CMK (cell line): ENCODE data around the gene SLC12A9.

Experiments used
- DNase-seq: peaks from one replicate; pipeline ENCODE4 v3.0.0-alpha.2; 2010; ENCODE audit warnings: low read depth

Gene SLC12A9

DNA sequence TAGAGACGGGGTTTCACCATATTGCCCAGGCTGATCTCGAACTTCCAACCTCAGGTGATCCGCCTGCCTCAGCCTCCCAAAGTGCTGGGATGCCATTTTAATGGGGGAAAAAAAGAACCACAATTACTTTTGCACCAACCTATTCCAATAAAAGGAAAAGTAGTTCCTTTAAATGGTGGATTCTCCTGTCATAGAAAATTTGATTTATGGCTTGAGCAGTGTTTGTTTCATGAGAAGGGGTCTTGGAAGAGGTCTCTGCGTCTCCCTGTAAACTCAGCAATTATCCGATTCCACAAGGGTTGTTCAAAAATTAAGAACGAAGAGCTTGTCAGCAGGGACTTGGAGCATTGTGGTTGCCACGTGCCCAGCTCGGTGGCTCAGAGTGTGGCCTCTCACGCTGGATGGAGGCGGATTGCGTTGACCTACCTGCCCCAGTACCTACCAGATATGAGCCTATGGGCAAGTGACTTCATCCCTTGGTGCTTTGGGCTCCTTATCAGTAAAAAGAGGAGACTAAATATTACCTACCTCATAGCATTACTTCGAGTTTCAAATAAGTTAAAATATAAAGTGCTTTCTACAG lies 11.8 kb downstream of the SLC12A9 start:
- no peak for DNase-seq

DNA sequence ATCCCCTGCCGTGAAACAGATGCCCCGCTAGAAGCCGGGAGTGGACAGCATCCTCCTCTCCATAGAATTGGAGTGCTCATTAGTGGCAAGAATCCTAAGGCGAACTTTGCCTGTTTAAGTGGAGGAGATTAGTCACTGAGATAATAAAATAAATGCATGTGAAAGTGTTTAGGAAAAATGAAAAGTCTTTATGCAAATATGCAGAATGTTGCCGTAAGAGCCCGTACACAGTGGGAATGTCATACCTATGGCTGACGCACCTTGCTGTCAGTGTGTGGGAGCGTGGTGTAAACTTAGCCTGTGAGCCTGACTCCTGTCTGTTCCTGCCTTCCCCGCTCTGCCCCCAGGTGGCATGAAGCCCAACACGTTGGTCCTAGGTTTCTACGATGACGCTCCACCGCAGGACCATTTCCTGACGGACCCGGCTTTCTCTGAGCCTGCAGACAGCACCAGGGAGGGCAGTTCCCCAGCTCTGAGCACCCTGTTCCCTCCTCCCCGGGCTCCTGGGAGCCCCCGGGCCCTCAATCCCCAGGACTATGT lies 12.9 kb downstream of the SLC12A9 start:
- DNase-seq, result no peak

DNA sequence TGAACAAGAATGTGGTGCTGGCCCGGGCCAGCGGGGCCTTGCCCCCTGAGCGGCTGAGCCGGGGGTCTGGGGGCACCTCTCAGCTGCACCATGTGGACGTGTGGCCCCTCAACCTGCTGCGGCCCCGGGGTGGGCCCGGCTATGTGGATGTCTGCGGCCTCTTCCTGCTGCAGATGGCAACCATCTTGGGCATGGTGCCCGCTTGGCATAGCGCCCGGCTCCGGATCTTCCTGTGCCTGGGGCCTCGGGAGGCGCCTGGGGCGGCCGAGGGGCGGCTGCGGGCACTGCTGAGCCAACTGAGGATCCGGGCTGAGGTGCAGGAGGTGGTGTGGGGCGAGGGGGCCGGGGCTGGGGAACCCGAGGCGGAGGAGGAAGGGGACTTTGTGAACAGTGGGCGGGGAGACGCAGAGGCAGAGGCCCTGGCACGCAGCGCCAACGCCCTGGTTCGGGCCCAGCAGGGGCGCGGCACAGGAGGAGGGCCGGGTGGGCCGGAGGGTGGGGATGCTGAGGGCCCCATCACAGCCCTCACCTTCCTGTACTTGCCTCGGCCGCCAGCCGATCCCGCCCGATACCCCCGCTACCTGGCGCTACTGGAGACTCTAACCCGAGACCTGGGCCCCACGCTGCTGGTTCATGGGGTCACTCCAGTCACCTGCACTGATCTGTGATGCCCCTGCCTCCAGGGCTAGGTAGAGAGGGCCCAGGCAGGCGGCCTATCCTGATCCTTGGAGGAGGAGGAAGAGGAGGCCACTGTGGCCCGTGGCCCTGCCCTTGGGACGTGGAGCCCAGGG lies 13.6 kb downstream of the SLC12A9 start:
- DNase-seq, result no peak

GRCh38 chr7:100866729-100867039 lies 14.2 kb downstream of the SLC12A9 start:
- no peak for DNase-seq

DNA sequence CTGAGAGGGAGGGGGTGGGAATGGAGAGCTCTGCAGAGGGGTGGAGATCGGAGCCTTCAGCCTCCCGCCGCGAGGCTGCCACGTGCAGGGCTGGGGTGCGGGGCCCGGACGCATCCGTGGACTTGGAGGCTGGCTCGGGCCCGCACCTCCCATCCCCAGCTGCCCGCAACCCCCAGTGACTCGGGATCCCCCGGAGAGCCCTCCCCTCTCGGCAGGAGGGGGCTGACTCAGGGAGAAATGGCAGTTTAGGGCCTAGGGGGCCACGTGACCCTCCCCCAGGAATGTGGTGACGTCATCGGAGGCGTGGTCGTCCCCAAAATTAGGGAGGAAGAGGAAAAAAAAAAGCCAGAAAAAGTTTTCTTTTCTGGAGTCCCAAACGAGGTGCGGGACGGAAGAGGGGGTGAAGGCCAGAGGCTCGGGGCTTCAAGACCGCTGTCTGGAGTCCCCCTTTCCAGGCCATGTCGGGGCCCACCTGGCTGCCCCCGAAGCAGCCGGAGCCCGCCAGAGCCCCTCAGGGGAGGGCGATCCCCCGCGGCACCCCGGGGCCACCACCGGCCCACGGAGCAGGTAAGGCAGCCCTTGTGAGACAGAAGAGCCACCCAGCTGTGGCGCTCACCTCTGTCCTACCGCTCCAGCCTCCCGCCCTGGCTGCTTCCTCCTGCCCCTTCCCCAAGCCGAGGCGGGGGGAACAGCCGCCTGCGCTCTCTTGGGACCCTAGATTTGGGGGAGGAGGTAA lies 14.7 kb downstream of the SLC12A9 start, which contains the start of gene TRIP6:
TRIP6 (plus strand) TSS at position 348 of the 736 bp plus-strand sequence; CDS start at position 459, 111 bp downstream.
- no peak for DNase-seq

- DNase-seq, result no peak
These were observed 15.4 kb downstream of the SLC12A9 start for GRCh38 chr7:100867776-100868485.

DNA sequence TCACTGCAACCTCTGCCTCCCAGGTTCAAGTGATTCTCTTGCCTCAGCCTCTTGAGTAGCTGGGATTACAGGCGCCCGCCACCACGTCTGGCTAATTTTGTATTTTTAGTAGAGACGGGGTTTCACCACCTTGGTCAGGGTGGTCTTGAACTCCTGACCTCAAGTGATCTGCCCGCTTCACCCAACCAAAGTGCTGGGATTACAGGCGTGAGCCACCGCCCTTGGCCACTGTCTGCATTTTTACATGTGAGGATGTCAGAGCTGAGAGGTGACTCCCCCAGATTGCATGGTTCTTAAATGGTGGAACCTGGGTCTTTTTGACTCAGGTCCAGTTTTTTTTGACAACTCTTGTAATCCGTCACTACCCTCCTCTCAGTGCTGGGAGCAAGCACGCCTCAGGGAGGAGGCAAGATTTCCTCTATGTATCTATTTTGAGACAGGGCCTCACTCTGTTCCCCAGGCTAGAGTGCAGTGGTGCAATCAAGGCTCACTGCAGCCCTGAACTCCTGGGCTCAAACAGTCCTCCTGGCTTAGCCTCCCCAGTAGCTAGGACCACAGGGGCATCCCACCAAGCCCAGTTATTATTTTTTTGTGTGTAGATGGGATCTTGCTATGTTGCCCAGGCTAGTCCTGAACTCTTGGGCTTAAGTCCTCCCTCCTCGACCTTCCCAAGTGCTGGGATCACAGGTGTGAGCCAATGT lies 21.2 kb downstream of the SLC12A9 start:
- no peak for DNase-seq

DNA sequence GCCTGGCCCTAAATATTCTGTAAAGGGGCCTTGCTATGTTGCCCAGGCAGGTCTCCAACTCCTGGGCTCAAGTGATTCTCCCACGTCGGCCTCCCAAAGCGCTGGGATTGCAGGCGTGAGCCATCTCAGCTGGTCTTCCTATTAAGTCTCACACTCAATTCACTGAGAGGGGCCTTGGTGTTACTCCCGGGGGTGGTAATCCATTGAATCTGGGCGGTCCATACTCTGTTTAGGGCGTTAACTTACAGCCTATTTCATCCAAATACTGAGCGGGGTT lies 21.7 kb downstream of the SLC12A9 start:
- DNase-seq, result no peak

GRCh38 chr7:100874577-100875355 lies 22.3 kb downstream of the SLC12A9 start, which contains the start of gene SRRT:
Gene SRRT (plus strand): TSS chr7:100875103. CDS start chr7:100875591, 488 bp downstream.
- peak; percentile 98 for DNase-seq

DNA sequence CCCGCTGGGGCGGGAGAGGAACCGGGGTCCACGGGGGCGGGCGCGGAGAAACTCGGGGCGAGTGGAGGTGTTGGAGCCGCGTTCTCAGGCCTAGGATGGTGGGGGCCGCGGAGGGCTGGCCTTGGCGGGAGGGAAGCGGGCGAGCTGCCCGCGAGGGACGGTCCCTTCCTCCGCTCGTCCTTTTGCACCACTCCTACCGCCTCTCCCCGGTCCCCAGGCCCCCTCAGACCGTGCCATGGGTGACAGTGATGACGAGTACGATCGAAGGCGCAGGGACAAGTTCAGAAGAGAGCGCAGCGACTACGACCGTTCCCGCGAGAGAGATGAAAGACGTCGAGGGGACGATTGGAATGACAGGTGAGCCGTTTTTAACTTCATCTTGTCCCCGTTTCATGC lies 22.8 kb downstream of the SLC12A9 start:
- no peak for DNase-seq

- no peak for DNase-seq
These were observed 25.5 kb downstream of the SLC12A9 start for GRCh38 chr7:100878013-100878412.

- DNase-seq, result no peak
These were observed 26.2 kb downstream of the SLC12A9 start for GRCh38 chr7:100878685-100879084.

DNA sequence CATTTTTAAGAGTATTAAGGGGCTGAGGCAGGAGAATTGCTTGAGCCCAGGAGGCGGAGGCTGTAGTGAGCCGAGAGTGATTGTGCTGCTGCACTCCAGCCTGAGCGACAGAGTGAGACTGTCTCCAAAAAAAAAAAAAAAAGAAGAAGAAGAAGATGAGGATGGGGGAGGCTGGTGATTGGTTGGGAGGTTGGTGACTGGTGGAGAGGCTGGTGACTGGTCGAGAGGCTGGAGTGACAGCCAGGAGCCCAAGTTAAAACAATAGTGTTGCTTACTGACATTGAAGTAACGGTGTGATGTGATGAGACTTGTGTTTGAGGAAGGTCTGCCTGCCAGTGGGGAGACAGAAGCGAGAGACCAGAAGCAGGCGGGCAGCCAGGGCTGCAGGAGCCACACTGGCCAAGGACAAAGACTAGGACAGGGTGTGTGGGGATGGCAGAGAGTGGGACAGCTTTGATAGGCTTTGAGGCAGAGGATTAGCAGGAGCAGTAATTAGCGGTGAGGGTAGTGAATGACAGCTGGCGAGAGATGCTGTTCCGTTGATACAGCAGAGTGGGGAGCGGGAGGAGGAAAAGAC lies 27.3 kb downstream of the SLC12A9 start:
- no peak for DNase-seq

DNA sequence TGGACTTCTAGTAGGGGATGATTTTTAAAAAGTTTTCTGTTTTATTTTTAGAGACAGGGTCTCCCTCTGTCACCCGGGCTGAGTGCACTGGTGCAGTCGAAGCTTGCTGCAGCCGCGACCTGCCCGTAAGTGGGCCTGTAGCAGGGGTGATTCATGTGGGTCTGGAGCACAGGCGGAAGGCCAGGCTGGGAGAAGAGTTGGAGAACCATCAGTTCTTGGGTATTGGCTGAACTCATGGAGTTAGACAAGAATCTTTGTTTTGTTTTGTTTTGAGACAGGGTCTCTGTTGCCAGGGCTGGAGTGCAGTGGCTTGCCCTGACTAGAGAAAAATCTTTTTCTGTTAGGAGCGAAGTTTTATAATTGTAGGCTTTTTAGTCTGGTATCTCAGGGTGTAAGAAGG lies 28.1 kb downstream of the SLC12A9 start:
- no peak for DNase-seq

GRCh38 chr7:100881136-100881535 lies 28.6 kb downstream of the SLC12A9 start:
- DNase-seq, result no peak

DNA sequence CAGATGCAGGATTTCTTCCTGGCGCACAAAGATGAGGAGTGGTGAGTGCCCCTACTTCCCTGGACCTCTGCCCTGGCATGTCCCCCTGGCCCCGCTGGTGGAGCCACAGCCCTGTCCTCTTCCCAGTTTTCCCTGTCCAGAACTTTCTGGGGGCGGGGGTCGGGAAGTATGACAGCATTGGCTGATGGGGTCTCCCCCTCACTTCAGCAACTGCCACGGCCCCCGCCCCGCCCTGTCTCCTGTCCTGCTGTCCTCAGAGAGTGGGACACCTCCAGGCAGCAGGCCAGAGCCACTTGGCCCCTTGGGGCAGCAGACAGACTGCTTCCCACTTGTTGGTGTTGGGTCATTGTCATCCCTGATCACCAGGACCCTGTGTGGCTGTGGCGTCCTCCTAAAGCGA lies 29.7 kb downstream of the SLC12A9 start:
- no peak for DNase-seq

DNA sequence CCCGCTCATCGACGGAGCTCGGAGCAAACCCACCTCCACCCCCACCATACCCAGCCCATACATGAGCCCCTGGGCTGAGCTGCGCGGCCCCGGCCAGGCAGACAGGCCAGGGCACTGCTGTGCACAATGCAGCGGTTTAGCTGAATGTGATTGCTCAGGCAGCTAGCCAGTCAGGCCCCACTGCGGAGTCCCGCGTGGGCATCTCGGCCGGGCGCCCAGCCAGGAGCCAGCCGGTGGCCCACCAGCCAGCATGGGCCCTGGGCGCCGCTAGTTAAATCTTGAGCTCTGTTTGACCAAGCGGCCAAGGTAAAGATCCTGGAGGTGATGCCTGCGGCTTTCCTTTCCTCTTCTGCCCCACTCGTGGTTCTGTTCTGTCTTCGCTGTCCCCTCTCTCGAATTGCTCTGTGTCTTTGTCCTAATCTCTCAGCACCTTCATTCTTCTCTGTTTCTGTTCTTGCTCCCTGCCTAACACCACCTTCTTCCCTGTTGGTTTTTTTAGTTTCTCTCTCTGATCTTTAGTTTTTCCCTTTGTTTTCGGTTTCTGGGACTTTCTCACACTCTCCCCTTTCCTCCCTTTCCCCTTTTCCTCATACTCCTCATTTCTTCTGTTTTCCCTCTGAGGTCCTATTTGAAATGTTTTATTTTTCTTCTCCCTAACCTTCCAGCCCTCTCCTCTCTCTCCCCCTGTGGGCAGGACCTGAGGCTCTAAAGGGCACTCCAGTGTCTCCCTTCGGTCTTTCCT lies 30.4 kb downstream of the SLC12A9 start:
- no peak for DNase-seq

- no peak for DNase-seq
These were observed 32.4 kb downstream of the SLC12A9 start for GRCh38 chr7:100884736-100885439.

GRCh38 chr7:100885440-100886141 lies 33.1 kb downstream of the SLC12A9 start:
- no peak for DNase-seq
